Endothelial cell of umbilical vein (primary cell): Measurements from ENCODE around the gene STX8.

ENCODE experiments used
- EZH2 ChIP-seq: IDR thresholded peaks from 2 replicates; pipeline ENCODE4 v1.6.1; 2012; ENCODE audit warnings: borderline replicate concordance, low read depth, mild to moderate bottlenecking, moderate library complexity, low read length, inconsistent platforms; ENCODE audit not compliant: severe bottlenecking
- GATA2 ChIP-seq: IDR thresholded peaks from 2 replicates; pipeline ENCODE4 v1.7.0; 2011; ENCODE audit warnings: low read depth, mild to moderate bottlenecking, moderate library complexity, mixed read lengths, low read length; ENCODE audit not compliant: insufficient read length, insufficient read depth
- POLR2A ChIP-seq: IDR thresholded peaks from 2 replicates; pipeline ENCODE4 v1.6.1; 2012; ENCODE audit warnings: low read depth, mild to moderate bottlenecking, control low read depth, low read length
- POLR2AphosphoS5 ChIP-seq: IDR thresholded peaks from 2 replicates; pipeline ENCODE4 v1.6.1; 2012; ENCODE audit warnings: low read depth, mild to moderate bottlenecking, control low read depth, low read length, moderate library complexity; ENCODE audit not compliant: insufficient read depth
- TF ChIP-seq, protein P1 (sequence below), 2 donors: IDR thresholded peaks; 1 replicate in 1 of 2; 2 replicates in 1 of 2; pipeline ENCODE4 v1.5.1; 2011; ENCODE audit warnings: low read length in 2 of 2, mild to moderate bottlenecking in 2 of 2, moderate library complexity in 2 of 2, control low read depth in 1 of 2, inconsistent platforms in 1 of 2, low read depth in 1 of 2; ENCODE audit not compliant: insufficient read depth in 1 of 2; ENCODE audit errors: extremely low read depth in 1 of 2

DNA sequence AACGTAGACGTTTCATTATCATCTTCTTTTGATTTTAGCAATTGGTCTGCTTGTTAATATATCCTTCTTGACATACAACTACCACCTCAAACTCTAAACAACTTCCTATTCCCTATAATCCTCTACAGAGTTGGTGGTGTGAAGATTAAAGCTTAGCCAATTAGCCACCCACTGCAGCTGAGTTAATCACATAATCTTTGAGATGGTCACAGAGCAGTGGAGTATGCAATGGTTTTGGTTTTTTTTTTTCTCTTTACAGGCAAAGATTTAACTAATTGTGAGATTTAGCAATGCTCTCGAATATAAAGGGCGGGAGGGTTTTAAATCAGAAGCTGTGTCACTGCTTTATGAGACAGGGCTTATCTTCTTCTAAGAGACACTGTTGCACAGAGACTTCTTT, 37.0 kb downstream of the STX8 start:
- TF ChIP-seq, protein P1, sequence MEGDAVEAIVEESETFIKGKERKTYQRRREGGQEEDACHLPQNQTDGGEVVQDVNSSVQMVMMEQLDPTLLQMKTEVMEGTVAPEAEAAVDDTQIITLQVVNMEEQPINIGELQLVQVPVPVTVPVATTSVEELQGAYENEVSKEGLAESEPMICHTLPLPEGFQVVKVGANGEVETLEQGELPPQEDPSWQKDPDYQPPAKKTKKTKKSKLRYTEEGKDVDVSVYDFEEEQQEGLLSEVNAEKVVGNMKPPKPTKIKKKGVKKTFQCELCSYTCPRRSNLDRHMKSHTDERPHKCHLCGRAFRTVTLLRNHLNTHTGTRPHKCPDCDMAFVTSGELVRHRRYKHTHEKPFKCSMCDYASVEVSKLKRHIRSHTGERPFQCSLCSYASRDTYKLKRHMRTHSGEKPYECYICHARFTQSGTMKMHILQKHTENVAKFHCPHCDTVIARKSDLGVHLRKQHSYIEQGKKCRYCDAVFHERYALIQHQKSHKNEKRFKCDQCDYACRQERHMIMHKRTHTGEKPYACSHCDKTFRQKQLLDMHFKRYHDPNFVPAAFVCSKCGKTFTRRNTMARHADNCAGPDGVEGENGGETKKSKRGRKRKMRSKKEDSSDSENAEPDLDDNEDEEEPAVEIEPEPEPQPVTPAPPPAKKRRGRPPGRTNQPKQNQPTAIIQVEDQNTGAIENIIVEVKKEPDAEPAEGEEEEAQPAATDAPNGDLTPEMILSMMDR (IDR thresholded peaks at IDR 0.05; ENCODE audit: extremely low read depth in 1 of 2, insufficient read depth in 1 of 2, low read depth in 1 of 2, low read length in 2 of 2): no peak
- TF ChIP-seq POLR2A (no peak), EZH2 (no peak), GATA2 (no peak), POLR2AphosphoS5 (no peak)
